ENCODE data around the gene HSF2.

DNA sequence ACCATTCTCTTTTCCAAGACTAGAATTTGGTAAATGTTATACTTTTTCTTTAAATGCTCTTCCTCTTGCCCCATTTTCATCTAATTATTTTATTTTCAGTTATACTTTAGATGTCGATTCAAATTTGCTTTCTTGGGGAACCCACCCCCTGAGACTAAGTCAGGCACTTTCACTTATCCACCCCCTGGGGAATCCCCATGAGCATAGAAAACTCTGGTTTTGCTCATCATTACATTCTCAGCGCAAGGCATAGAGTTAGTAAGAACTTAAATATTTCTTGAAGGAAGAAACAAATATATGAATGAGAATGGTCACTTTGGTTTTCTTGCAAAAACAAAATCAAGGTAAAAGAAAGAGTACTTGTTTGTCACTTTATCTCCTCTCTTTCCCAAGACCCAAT, 25.1 kb upstream of the HSF2 start:
- TF ChIP-seq GABPA (IDR thresholded peaks at IDR 0.05; ENCODE audit: low read depth, low read length) (no peak), GABPA (CRISPR knock-in tag; IDR thresholded peaks at IDR 0.05; ENCODE audit: low read depth) (no peak), AGO1 (IDR thresholded peaks at IDR 0.05; ENCODE audit: low read depth, low read length, poor library complexity, severe bottlenecking) (no peak), ZFYVE20 (CRISPR knock-in tag; IDR thresholded peaks at IDR 0.05; ENCODE audit: borderline replicate concordance, low read depth) (no peak), NR2F6 (IDR thresholded peaks at IDR 0.05) (no peak), NR2F6 (CRISPR knock-in tag; IDR thresholded peaks at IDR 0.05) (no peak), ZNF792 (CRISPR knock-in tag; IDR thresholded peaks at IDR 0.05) (no peak), NFATC3 (CRISPR knock-in tag; IDR thresholded peaks at IDR 0.05) (no peak), POLR2A (IDR thresholded peaks at IDR 0.05; ENCODE audit: insufficient read depth in 1 of 2, low read depth in 2 of 2, low read length in 2 of 2) (no peak)
- TF ChIP-seq, protein P1, sequence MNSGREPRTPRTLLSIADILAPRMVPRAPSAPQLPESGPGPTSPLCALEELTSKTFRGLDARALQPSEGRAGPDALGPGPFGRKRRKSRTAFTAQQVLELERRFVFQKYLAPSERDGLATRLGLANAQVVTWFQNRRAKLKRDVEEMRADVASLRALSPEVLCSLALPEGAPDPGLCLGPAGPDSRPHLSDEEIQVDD (CRISPR knock-in tag; IDR thresholded peaks at IDR 0.05; ENCODE audit: borderline replicate concordance), result no peak
- TF ChIP-seq, protein P2, sequence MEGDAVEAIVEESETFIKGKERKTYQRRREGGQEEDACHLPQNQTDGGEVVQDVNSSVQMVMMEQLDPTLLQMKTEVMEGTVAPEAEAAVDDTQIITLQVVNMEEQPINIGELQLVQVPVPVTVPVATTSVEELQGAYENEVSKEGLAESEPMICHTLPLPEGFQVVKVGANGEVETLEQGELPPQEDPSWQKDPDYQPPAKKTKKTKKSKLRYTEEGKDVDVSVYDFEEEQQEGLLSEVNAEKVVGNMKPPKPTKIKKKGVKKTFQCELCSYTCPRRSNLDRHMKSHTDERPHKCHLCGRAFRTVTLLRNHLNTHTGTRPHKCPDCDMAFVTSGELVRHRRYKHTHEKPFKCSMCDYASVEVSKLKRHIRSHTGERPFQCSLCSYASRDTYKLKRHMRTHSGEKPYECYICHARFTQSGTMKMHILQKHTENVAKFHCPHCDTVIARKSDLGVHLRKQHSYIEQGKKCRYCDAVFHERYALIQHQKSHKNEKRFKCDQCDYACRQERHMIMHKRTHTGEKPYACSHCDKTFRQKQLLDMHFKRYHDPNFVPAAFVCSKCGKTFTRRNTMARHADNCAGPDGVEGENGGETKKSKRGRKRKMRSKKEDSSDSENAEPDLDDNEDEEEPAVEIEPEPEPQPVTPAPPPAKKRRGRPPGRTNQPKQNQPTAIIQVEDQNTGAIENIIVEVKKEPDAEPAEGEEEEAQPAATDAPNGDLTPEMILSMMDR (CRISPR knock-in tag; IDR thresholded peaks at IDR 0.05), result no peak
- TF ChIP-seq, protein P3, sequence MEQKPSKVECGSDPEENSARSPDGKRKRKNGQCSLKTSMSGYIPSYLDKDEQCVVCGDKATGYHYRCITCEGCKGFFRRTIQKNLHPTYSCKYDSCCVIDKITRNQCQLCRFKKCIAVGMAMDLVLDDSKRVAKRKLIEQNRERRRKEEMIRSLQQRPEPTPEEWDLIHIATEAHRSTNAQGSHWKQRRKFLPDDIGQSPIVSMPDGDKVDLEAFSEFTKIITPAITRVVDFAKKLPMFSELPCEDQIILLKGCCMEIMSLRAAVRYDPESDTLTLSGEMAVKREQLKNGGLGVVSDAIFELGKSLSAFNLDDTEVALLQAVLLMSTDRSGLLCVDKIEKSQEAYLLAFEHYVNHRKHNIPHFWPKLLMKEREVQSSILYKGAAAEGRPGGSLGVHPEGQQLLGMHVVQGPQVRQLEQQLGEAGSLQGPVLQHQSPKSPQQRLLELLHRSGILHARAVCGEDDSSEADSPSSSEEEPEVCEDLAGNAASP (CRISPR knock-in tag; IDR thresholded peaks at IDR 0.05; ENCODE audit: borderline replicate concordance), result no peak
- TF ChIP-seq, protein P4, sequence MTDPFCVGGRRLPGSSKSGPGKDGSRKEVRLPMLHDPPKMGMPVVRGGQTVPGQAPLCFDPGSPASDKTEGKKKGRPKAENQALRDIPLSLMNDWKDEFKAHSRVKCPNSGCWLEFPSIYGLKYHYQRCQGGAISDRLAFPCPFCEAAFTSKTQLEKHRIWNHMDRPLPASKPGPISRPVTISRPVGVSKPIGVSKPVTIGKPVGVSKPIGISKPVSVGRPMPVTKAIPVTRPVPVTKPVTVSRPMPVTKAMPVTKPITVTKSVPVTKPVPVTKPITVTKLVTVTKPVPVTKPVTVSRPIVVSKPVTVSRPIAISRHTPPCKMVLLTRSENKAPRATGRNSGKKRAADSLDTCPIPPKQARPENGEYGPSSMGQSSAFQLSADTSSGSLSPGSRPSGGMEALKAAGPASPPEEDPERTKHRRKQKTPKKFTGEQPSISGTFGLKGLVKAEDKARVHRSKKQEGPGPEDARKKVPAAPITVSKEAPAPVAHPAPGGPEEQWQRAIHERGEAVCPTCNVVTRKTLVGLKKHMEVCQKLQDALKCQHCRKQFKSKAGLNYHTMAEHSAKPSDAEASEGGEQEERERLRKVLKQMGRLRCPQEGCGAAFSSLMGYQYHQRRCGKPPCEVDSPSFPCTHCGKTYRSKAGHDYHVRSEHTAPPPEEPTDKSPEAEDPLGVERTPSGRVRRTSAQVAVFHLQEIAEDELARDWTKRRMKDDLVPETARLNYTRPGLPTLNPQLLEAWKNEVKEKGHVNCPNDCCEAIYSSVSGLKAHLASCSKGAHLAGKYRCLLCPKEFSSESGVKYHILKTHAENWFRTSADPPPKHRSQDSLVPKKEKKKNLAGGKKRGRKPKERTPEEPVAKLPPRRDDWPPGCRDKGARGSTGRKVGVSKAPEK (CRISPR knock-in tag; IDR thresholded peaks at IDR 0.05; ENCODE audit: borderline replicate concordance), result no peak
- TF ChIP-seq, protein P5, sequence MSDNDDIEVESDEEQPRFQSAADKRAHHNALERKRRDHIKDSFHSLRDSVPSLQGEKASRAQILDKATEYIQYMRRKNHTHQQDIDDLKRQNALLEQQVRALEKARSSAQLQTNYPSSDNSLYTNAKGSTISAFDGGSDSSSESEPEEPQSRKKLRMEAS (IDR thresholded peaks at IDR 0.05), result no peak
- TF ChIP-seq, protein P6, sequence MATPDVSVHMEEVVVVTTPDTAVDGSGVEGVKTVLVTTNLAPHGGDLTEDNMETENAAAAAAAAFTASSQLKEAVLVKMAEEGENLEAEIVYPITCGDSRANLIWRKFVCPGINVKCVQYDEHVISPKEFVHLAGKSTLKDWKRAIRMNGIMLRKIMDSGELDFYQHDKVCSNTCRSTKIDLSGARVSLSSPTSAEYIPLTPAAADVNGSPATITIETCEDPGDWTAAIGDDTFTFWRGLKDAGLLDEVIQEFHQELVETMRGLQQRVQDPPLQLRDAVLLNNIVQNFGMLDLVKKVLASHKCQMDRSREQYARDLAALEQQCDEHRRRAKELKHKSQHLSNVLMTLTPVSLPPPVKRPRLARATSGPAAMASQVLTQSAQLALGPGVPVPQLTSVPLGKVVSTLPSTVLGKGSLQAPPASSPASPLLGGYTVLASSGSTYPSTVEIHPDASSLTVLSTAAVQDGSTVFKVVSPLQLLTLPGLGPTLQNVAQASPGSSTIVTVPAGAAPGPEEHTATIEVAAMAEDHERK (CRISPR knock-in tag; IDR thresholded peaks at IDR 0.05; ENCODE audit: low read depth), result no peak
- TF ChIP-seq, protein P7, sequence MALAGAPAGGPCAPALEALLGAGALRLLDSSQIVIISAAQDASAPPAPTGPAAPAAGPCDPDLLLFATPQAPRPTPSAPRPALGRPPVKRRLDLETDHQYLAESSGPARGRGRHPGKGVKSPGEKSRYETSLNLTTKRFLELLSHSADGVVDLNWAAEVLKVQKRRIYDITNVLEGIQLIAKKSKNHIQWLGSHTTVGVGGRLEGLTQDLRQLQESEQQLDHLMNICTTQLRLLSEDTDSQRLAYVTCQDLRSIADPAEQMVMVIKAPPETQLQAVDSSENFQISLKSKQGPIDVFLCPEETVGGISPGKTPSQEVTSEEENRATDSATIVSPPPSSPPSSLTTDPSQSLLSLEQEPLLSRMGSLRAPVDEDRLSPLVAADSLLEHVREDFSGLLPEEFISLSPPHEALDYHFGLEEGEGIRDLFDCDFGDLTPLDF (CRISPR knock-in tag; IDR thresholded peaks at IDR 0.05), result no peak
